IPS DF 4.7 (cell line): ENCODE measurements around the gene STAG3.

Experiments used
- DNase-seq: peaks from one replicate; pipeline ENCODE4 v3.0.0-alpha.2; 2013; ENCODE audit warnings: low spot score; ENCODE audit errors: extremely low read depth

The STAG3 gene

DNA sequence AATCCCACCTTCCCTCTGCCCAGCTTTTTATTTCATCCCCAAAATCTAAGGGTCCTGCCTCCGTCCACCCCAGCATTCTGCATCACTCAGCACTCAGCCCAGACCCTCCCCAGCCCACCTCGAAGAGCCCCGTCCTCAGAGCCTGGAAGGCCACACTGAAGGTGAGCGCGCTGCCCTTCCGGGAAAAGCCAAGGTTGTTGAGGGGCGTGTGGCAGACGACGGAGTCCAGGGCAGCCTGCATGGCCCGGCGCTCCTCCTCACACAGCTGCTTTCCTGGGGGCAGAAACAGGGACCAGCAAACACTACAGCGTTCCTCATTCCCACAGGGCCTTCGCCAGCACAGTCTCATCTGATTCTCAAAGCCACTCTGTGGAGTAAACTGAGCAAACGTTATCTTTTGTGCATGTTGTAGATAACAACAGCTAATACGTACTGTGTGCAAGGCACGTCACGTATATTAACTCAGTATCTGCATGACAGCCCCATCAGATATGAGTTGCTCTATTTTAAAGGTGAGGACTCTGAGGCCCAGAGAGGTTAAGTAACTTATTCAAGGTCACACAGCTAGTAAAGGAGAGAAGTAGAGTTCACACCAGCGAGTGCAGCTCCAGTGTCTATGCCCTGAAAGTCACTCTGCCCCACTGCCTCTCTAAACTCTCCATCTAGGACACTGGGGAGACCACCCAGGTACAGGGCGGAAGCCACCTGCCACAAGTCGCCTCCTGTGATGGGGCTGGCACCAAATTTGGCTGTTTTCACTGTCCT lies 22.0 kb upstream of the STAG3 start:
- DNase-seq, result no peak

GRCh38 chr7:100156331-100157068 lies 21.2 kb upstream of the STAG3 start:
- DNase-seq, result no peak

DNA sequence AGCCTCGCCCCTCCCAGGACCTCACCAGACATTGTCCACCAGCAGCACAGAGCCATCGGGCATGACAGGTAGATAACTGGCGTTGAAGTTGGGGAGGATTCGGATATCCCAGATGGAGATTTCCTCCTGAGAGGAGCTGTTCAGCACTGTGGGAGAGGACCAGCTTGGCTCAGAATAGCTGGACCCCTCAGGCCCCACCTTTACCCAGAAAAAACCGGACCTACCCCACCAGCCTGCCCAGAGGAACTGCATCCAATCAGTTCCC lies 20.7 kb upstream of the STAG3 start:
- DNase-seq, result no peak

DNA sequence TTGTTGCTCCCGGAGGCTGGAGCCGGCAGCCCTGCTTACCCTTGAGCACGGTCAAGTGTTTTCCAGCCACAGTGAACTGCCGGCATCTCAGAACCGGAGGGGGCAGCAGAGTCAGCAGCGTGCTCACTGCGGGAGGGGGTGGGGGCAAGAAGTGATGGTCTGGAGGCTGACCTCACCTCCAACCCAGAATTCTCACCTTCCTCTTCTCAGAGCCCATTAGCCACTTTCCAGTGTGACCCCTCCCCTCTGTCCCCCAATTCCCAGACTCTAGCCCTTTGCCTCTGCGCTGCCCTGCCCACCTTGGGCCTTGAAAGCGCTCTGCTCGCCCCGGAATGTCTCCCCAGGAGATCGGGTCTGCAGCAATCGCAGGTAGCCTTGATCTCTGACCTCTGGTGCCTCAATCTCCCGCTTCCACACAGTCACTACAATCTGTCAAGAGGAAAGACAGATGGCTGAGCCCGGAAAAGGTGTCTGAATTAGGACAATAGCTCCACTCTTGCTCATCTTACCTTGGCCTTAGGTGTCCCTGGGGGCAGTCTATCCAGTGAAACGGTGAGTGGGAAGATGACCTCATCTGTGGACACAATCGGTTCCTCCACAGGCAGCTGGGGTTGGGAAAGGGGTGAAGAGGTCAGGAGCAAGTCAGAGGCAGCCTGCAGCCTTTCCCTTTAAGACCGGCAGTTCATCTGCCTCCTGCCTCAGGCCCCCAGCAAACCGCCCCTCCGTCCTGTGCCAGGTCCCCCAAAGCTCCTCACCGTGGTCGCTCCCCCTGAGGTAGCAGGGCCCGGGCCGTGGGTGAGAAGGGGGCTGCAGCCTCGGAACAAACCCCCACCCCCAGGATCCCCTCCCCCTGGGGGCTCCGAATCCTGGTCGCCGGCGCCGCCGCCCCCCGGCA lies 20.1 kb upstream of the STAG3 start:
- no peak for DNase-seq

GRCh38 chr7:100158229-100159098 lies 19.3 kb upstream of the STAG3 start, which contains the start of gene TRAPPC14:
TSS of gene TRAPPC14 (minus strand) at chr7:100158723. CDS start at chr7:100158499, 224 bp downstream.
- DNase-seq, result no peak

GRCh38 chr7:100159099-100159623 lies 18.6 kb upstream of the STAG3 start:
- DNase-seq, result no peak

DNA sequence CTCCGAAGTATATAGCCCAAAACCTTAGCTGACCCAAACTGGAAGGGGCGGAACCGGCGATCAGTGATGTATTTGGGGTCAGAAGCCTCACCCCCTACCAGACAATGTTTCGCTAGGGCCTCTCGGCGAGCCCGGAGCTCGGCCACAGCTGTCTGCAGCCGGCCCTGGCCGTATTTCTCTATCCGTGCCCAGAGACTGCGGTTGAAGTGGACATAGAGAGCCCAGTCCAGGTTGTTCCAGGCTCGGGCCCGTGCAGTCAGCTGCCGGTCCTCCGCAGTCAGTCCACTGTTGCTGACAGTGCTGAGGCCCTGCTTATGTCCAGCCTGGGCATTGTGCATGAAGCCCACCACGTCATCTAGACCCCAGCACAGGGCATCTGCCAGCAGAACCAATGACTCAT lies 17.7 kb upstream of the STAG3 start:
- no peak for DNase-seq

DNA sequence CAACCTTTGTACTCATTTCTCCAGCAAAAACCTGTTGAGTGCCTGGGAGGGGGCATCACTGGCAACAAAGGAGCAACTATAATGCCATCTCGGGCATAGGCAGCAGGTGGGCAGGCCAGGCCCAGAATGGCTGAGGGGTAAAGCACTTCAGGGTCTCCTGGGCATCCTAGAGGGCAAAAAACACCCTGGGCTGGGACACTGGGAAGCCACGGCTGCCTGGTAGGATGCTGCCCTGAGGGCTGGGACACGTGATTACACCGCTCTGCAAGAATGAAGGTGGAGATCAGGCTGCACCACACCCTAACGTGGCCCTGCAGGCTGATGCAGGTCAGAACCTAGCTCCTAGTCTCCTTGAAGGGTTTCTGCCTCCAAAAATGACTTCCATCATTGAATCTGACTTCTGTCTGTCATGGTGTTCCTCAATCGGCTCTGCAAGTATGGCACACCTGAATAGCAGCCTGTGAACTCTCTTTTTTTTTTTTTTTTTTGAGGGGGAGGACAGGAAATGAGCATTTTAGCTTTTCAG lies 14.6 kb upstream of the STAG3 start:
- DNase-seq, result no peak

DNA sequence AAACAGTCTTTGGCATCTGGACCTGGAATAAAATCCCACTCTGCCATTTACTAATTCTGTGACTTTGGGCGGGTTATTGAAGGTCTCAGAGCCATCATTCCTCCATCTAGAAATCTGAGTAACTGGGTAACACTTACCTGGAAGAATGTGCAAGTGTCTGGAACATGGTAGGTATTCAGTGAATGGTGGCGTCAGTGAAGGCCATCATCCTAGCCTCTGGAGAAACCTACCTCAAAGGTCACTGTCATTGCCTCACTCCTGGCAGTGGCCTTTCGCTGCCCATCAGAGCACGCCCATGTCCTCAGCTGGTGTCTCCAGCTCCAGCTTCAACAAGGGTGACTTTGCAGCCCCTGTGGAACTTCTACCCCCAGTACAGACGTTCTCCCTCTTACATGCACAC lies 13.8 kb upstream of the STAG3 start:
- DNase-seq, result no peak

GRCh38 chr7:100166317-100166940 lies 11.3 kb upstream of the STAG3 start:
- no peak for DNase-seq

DNA sequence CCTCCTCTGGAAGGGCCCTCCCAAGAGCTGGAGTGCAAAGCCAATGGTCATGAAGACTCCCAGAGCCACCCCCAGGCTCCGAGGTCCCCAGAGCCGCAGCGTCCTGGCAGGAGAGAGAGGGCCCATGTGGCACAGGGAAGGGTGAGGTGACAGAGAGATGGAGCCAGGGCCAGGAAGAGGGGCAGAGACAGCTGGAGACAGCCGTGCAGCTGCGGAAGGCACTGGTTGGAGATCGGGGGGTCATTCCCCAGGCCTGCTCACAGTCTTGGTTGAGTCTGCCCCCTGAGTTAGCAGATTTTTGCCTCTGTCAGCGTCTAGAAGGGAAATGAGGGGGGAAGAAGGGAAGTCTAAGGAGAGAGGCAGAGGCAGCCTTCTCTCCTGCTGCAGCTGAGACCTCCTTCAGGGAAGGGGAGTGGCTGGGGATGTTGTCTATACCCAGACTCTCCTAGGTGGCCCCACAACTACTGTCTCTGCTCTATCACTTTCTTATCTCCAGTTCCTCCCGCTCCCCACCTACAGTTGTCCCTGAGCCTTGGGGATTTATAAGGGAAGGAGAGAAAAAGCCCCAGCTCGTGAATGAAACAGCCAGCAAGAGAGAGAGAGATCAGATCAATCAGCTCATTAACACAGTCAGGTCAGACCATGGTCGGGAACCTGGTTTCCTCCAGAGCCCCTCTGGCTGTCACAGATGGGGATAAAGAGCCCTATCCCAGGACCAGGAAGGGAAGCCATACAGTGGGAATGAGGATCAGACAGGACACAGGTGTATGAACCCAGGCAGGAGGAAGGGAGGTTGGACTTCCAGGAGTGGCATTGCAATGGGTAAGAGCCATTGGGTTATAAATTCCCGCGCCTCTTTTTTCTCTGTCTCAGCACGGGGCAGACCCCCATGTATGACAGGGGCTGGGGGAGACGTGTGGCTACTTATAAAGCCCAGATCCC lies 10.5 kb upstream of the STAG3 start:
- DNase-seq, result no peak

DNA sequence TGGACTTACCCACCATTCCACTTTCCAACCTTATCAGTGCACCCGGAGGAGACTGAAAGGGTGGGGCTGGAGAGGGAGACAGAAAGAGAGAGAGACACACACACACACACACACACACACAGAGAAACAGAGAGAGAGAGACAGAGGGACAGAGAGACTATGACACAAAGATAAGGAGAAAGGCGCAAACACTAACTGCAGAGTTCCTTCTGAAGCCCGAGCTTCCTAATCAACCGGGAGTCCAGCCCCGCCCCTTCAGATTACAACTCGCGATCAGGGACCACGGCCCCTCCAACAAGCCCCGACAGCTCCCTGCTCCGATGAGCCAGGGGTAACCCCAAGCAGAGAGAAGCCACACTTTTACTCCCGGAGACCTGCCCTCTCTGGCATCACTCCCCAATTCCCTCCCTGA lies 9.8 kb upstream of the STAG3 start:
- DNase-seq, result no peak

- DNase-seq, result no peak
Observed at GRCh38 chr7:100169147-100169850, 8.4 kb upstream of the STAG3 start.

DNA sequence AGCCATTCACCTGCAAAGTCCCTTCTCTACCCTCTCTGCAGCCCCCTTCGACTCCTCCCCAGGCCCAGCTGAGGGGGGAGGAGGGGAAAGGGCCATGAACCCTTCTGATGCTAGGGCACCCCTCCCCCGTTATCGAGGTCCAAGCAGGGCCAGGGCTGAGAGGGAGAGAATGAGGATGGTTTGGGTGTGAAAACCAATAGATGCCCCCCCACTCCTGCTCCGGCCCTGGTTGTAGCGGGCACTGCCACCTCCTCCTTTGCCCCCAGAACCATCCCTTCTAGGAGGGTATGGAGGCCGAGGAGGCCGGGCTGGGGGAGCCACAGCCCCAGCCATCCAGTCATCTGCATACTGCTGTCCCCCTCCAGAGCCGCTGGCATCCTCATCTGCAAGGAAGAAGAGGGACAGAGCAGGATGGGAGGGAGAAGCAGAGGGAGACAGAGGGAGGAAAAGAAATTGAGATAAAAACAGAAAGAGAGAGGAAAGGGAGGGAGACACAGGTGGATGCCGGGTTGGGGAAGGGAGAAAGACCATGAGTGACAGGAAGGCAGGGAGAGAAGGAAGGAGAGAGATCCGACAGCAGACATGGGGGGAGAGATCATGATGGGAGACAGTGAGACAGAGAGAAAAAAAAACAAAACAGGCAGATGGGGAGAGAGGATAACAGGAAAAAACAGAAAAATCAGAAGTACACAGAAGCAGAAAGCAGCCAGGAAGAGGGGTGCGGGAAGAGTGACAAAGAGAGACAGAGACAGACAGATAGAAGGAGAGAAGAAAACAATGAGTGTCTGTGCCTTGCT lies 7.4 kb upstream of the STAG3 start:
- no peak for DNase-seq

GRCh38 chr7:100171087-100171681 lies 6.5 kb upstream of the STAG3 start:
- DNase-seq, result no peak

DNA sequence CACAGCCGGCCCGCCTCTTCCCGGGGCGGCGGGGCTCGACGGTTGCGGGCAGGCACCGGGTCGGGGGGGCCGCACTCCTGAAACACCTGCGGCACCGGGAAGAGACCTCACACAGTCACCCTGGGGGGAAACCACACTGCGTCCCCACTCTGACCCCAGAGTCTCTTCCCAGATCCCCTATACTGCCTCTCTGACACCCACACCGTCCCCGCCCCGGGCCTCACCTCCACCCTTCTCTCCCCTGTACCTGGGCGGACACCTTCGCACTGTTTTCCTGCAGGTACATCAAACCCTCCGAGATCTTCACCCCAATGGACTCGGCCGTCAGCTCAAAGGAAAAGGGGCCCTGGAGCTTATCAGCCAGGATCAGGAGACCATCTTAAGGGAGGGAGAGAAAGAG lies 5.9 kb upstream of the STAG3 start:
- no peak for DNase-seq

GRCh38 chr7:100173806-100174495 lies 3.8 kb upstream of the STAG3 start:
- no peak for DNase-seq
